ENCODE results near the gene ARF1. TPM values are rescaled to one million over a fixed set of nuclear protein-coding genes. Genes with fewer than 3 reads are reported as not detected.

ARF1 gene
- total and polyA plus RNA-seq, 2 of the 8 experiments (the other 6 are each of a cell fraction or from before 2014, with no cell fraction given) = 265 to 471 TPM

DNA sequence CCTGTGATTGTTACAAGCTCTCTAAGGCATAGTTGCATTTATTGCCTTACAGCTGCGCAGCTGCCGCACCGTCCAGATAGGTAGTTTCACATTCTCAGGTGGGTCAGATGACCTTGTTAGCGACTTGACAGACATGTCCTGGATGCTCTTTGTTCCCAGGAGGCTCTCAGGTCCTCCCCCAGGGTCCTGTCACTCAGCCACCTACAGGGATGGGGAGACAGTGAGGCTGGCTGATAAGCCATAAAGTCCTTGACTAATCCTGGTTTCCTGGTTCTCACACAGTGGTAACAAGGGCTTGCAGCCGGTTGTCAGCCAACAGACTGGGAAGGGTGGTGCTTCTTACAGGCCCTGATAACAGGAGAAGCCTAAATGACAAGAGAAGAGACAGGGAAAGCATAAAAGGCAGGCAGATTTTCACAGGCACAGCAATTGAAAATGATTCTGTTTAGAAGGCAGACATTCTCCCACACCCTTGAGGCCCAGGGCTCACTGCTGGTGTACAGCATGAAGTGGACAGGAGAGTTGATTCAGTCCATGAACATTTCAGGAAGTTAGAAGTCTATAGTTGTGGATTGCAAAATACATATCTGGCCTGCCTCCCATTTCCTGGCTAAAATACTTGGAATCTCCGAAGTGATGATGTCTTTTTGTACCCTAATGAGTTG, 2.9 kb downstream of the ARF1 start (continued):
- TF ChIP-seq, protein P1, sequence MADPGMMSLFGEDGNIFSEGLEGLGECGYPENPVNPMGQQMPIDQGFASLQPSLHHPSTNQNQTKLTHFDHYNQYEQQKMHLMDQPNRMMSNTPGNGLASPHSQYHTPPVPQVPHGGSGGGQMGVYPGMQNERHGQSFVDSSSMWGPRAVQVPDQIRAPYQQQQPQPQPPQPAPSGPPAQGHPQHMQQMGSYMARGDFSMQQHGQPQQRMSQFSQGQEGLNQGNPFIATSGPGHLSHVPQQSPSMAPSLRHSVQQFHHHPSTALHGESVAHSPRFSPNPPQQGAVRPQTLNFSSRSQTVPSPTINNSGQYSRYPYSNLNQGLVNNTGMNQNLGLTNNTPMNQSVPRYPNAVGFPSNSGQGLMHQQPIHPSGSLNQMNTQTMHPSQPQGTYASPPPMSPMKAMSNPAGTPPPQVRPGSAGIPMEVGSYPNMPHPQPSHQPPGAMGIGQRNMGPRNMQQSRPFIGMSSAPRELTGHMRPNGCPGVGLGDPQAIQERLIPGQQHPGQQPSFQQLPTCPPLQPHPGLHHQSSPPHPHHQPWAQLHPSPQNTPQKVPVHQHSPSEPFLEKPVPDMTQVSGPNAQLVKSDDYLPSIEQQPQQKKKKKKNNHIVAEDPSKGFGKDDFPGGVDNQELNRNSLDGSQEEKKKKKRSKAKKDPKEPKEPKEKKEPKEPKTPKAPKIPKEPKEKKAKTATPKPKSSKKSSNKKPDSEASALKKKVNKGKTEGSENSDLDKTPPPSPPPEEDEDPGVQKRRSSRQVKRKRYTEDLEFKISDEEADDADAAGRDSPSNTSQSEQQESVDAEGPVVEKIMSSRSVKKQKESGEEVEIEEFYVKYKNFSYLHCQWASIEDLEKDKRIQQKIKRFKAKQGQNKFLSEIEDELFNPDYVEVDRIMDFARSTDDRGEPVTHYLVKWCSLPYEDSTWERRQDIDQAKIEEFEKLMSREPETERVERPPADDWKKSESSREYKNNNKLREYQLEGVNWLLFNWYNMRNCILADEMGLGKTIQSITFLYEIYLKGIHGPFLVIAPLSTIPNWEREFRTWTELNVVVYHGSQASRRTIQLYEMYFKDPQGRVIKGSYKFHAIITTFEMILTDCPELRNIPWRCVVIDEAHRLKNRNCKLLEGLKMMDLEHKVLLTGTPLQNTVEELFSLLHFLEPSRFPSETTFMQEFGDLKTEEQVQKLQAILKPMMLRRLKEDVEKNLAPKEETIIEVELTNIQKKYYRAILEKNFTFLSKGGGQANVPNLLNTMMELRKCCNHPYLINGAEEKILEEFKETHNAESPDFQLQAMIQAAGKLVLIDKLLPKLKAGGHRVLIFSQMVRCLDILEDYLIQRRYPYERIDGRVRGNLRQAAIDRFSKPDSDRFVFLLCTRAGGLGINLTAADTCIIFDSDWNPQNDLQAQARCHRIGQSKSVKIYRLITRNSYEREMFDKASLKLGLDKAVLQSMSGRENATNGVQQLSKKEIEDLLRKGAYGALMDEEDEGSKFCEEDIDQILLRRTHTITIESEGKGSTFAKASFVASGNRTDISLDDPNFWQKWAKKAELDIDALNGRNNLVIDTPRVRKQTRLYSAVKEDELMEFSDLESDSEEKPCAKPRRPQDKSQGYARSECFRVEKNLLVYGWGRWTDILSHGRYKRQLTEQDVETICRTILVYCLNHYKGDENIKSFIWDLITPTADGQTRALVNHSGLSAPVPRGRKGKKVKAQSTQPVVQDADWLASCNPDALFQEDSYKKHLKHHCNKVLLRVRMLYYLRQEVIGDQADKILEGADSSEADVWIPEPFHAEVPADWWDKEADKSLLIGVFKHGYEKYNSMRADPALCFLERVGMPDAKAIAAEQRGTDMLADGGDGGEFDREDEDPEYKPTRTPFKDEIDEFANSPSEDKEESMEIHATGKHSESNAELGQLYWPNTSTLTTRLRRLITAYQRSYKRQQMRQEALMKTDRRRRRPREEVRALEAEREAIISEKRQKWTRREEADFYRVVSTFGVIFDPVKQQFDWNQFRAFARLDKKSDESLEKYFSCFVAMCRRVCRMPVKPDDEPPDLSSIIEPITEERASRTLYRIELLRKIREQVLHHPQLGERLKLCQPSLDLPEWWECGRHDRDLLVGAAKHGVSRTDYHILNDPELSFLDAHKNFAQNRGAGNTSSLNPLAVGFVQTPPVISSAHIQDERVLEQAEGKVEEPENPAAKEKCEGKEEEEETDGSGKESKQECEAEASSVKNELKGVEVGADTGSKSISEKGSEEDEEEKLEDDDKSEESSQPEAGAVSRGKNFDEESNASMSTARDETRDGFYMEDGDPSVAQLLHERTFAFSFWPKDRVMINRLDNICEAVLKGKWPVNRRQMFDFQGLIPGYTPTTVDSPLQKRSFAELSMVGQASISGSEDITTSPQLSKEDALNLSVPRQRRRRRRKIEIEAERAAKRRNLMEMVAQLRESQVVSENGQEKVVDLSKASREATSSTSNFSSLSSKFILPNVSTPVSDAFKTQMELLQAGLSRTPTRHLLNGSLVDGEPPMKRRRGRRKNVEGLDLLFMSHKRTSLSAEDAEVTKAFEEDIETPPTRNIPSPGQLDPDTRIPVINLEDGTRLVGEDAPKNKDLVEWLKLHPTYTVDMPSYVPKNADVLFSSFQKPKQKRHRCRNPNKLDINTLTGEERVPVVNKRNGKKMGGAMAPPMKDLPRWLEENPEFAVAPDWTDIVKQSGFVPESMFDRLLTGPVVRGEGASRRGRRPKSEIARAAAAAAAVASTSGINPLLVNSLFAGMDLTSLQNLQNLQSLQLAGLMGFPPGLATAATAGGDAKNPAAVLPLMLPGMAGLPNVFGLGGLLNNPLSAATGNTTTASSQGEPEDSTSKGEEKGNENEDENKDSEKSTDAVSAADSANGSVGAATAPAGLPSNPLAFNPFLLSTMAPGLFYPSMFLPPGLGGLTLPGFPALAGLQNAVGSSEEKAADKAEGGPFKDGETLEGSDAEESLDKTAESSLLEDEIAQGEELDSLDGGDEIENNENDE (IDR thresholded peaks at IDR 0.05; ENCODE audit: insufficient replicate concordance, low read length) = no peak
- TF ChIP-seq CHD2 (IDR thresholded peaks at IDR 0.05; ENCODE audit: low read length) (no peak), PHF8 (conservative IDR thresholded peaks at IDR 0.05; ENCODE audit: low read depth, low read length) (no peak), SP2 (IDR thresholded peaks at IDR 0.05; ENCODE audit: low read length) (no peak), KDM4A (IDR thresholded peaks at IDR 0.05; ENCODE audit: low read depth, low read length, severe bottlenecking) (no peak), SP1 (IDR thresholded peaks at IDR 0.05; ENCODE audit: low read depth, low read length) (no peak), RAD21 (IDR thresholded peaks at IDR 0.05 in 1 of 2, conservative IDR thresholded peaks at IDR 0.05 in 1 of 2; ENCODE audit: low read depth in 2 of 2, low read length in 2 of 2) (no peak), JUND (IDR thresholded peaks at IDR 0.05; ENCODE audit: low read length) (no peak), ASH2L (IDR thresholded peaks at IDR 0.05; ENCODE audit: low read length) (no peak), BACH1 (IDR thresholded peaks at IDR 0.05; ENCODE audit: low read length) (no peak), EP300 (IDR thresholded peaks at IDR 0.05; ENCODE audit: borderline replicate concordance in 1 of 2, low read depth in 2 of 2, low read length in 2 of 2) (no peak)
